PC-3 (cell line): Measurements from ENCODE around the gene TFB1M.

Source experiments
- EZH2 ChIP-seq: fragments of 300-600 bp; sonication (generic); IDR thresholded peaks from one replicate; pipeline ENCODE4 v1.6.1; 2017; ENCODE audit warnings: antibody characterized with exemption, mild to moderate bottlenecking, low read length; ENCODE audit not compliant: unreplicated experiment
- EZH2phosphoT487 ChIP-seq: fragments of 300-600 bp; sonication (generic); IDR thresholded peaks from 2 replicates; pipeline ENCODE4 v1.6.1; 2018; ENCODE audit warnings: mild to moderate bottlenecking, antibody characterized with exemption, low read length, borderline replicate concordance
- TF ChIP-seq, protein P1 (sequence below): fragments of 300-600 bp; sonication (generic); conservative IDR thresholded peaks from 2 replicates; pipeline ENCODE4 v1.5.1; 2017; ENCODE audit warnings: antibody characterized with exemption, low read depth, mild to moderate bottlenecking, low read length

DNA sequence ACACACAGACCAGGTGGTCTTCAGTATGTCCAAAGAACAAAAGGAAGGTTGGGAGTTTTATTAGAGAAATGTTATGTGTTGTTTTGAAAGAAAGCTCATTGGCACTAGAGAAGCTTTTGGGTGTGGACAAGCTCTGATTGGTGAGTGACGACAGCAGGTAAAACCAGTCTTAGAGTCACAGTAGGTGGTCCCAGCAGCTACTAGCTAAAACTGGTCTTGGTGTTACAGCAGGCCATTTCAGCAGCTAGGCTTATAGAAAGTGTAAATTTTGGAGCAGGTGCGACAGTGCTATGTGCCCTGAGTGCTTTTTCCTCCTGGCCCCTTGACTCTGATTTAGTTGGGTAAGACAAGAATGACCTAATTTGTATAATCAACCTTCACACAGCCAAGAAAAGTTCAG, 46.9 kb downstream of the TFB1M start:
- TF ChIP-seq EZH2 (no peak), EZH2phosphoT487 (no peak)
- TF ChIP-seq, protein P1, sequence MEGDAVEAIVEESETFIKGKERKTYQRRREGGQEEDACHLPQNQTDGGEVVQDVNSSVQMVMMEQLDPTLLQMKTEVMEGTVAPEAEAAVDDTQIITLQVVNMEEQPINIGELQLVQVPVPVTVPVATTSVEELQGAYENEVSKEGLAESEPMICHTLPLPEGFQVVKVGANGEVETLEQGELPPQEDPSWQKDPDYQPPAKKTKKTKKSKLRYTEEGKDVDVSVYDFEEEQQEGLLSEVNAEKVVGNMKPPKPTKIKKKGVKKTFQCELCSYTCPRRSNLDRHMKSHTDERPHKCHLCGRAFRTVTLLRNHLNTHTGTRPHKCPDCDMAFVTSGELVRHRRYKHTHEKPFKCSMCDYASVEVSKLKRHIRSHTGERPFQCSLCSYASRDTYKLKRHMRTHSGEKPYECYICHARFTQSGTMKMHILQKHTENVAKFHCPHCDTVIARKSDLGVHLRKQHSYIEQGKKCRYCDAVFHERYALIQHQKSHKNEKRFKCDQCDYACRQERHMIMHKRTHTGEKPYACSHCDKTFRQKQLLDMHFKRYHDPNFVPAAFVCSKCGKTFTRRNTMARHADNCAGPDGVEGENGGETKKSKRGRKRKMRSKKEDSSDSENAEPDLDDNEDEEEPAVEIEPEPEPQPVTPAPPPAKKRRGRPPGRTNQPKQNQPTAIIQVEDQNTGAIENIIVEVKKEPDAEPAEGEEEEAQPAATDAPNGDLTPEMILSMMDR, result no peak
